Right ventricle myocardium superior (tissue), 1 donor: ENCODE data around the gene CBX4. TPM values are rescaled to one million over a fixed set of nuclear protein-coding genes. Genes with fewer than 3 reads are reported as not detected.

Source experiments
- ATAC-seq: fragments of 200-7000 bp; cut with Tn5 transposase; one replicate; pipeline ENCODE4 v1.9.1; 2020; ENCODE audit warnings: mild to moderate bottlenecking; ENCODE audit not compliant: poor library complexity
- DNase-seq: peaks from one replicate; pipeline ENCODE4 v3.0.0-alpha.2; 2020
- intact Hi-C: fragments of 100-400 bp; cut with DNase I; formaldehyde crosslinking; loops from one replicate; pipeline ENCODE4 v1.11.2; 2022
- total RNA-seq: library from RNA; stranded (reverse); fragmentation: NEBNext Ultra II Directional; extraction: Animal tissue kit (Norgen Biotek cat#: 25700); gene quantifications from one replicate; pipeline ENCODE4 v1.2.1, GENCODE V29; 2021
- donor health status: DM: no; HTN: yes; CAD: no; lungs with severe emphysema.

The CBX4 gene
- total RNA-seq, 1 donor from 2014 or later: 25.6 TPM

DNA sequence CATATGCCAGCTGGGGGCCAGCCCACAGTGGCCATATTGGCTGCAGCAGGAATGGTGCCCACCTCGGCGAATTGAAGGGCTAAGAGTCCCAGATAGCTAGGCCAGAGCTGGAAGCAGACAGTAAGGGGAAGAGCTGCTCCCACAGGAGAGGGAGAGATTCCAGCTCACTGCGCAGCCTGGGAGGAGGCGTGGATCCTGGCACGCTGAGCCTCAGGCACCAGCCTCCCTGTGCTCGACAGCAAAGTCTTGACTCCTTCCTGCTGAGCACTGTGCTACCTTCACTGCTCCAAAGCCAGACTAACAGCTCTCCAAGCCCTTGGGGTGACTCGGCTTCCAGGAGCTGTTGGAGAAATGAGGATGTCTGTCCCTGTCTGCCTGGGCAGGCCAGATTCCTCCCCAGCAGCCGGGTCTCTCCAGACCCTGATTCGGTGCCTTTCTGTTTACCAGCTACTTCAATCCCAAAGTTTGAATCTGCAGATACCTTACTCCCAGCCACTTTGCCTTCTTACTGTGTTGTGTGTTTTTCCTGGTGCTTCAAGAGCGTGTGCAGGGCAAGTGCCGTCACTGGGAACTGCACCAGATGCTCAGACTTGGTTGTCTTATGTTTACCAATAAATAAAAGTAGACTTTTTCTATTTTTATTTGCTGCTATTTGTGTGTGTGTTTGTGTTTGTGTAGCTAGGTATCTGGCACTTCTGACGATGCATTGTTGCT, 52.2 kb downstream of the CBX4 start:
- intact Hi-C loops: loop anchor here (10.0 kb wide), 1 partner anchor 128 kb away; no protein-coding TSS in a partner anchor
- no peak for DNase-seq
- no peak for ATAC-seq

DNA sequence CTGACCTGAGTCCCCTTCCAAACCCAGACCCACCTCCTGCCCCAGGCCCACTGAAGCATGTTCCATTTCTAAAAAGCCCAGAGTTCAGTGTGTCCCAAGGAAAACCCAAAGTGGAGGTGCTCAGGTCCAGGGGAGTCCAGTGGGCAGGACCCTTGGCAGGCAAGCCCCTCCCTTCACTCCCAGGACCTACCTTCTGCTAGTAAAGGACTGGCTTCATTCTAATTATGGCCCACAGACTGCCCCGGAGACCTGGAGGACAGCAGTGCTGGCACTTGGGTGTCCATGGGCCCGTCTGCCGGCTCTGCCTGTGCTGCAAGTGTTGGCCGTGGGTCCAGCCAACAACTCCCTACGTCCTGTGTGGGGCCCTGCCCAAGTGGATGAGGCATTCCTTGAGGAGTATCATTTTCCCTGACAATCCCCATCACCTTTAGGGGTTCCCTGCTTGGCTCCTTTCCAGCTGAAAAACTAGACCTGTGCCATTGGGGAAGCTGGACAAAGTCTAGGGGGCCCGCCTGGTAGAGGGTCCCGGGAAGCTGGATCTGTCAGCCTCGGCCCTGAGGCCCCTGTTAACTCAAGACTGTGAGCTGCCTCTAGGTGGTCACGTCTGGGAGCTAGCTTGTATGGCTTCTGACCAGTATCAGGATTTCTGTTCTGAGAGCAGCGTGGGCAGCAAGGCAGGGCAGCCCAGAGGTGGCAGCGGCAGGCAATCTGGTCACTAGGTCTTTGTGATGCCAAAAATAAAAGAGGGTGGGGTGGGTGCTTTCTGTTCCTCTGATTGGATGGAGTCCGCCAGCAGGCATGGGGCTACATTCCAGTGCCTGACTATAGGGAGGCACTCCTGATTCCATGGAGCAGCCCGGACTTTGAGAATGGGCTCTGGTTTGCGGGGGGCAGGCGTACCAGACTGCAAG, 53.1 kb downstream of the CBX4 start:
- peak; percentile 29 for DNase-seq
- ATAC-seq: peak; percentile 54
- intact Hi-C loops: loop anchor here (10.0 kb wide), 1 partner anchor 129 kb away; no protein-coding TSS in a partner anchor

DNA sequence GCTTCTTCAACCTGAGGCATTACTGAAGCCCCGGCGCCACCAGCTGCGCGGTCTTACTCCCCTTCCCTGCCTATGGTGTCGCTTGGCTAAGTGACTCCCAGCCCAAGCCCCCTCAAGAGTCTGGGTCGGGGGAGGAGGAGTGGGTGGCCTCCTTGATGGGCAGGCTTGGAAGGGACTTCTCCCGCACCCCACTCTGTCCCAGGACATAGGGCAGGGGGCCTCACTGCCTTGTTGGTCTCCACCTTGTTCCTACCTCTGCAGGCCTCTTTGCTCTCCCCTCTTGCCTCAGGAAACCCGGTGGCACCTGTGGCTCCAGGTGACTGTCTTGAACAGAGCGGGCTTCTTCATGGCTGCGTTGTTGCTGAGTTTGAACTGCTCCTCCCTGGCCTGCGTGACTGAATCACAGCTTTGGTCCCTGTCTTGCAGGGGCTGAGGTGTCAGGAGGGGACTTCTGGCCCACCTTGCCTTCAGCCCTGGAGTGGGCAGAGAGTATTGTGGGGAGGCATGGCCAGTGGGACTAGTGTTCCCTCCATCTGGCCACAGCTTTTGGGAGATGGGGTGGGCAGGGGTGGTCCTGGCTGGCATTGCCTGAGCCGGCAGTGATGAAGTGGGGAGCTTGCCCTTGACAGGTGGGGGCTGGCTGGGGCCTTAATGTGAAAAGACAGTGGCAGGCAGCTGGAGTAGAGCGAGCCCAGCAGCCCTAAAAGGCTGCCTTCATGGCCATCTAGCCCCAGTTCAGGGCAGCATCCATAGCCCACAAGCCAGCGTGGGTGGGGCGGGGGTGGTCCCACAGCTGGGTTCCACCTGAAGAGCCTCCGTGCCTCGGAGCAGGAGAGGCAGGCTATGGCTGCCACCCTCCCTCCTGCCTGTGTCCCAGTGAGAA, 54.0 kb downstream of the CBX4 start:
- peak; percentile 34 for DNase-seq
- intact Hi-C loops: loop anchor here (10.0 kb wide), 1 partner anchor 130 kb away; no protein-coding TSS in a partner anchor
- ATAC-seq: no peak

DNA sequence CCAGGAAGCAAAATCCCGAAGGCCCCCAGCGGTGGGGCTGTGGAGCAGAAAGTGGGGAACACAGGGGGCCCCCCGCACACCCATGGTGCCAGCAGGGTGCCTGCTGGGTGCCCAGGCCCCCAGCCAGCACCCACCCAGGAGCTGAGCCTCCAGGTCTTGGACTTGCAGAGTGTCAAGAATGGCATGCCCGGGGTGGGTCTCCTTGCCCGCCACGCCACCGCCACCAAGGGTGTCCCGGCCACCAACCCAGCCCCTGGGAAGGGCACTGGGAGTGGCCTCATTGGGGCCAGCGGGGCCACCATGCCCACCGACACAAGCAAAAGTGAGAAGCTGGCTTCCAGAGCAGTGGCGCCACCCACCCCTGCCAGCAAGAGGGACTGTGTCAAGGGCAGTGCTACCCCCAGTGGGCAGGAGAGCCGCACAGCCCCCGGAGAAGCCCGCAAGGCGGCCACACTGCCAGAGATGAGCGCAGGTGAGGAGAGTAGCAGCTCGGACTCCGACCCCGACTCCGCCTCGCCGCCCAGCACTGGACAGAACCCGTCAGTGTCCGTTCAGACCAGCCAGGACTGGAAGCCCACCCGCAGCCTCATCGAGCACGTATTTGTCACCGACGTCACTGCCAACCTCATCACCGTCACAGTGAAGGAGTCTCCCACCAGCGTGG, 54.8 kb downstream of the CBX4 start:
- ATAC-seq (no peak), DNase-seq (no peak)
- intact Hi-C loops: loop anchor here (10.0 kb wide), 1 partner anchor 130 kb away; no protein-coding TSS in a partner anchor

DNA sequence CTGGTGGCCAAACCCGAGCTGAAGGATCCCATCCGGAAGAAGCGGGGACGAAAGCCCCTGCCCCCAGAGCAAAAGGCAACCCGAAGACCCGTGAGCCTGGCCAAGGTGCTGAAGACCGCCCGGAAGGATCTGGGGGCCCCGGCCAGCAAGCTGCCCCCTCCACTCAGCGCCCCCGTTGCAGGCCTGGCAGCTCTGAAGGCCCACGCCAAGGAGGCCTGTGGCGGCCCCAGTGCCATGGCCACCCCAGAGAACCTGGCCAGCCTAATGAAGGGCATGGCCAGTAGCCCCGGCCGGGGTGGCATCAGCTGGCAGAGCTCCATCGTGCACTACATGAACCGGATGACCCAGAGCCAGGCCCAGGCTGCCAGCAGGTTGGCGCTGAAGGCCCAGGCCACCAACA, 55.3 kb downstream of the CBX4 start:
- peak; percentile 24 for DNase-seq
- intact Hi-C loops: loop anchor here (10.0 kb wide), 1 partner anchor 131 kb away; no protein-coding TSS in a partner anchor
- no peak for ATAC-seq

Other genes starting within 250 kb of the CBX4 start
- not detected for gene RBFOX3, start 228.4 kb downstream of the CBX4 start, total RNA-seq
- gene ENPP7, start 108.5 kb downstream of the CBX4 start, total RNA-seq: not detected
- gene CBX2, start 61.3 kb downstream of the CBX4 start, total RNA-seq: 4.2 TPM
- gene CBX8, start 42.4 kb downstream of the CBX4 start, total RNA-seq: 6.2 TPM
- 14.0 TPM for gene TBC1D16, start 196.4 kb upstream of the CBX4 start, total RNA-seq
- 4.5 TPM for gene CCDC40, start 197.2 kb upstream of the CBX4 start, total RNA-seq